ENCODE measurements around the gene SORCS2. TPM values are rescaled to one million over a fixed set of nuclear protein-coding genes. Genes with fewer than 3 reads are reported as not detected.

Gene SORCS2
- polyA plus RNA-seq, 1 donor (not counting 4 experiments of a cell fraction or from before 2014, with no cell fraction given) = 0.09 TPM

DNA sequence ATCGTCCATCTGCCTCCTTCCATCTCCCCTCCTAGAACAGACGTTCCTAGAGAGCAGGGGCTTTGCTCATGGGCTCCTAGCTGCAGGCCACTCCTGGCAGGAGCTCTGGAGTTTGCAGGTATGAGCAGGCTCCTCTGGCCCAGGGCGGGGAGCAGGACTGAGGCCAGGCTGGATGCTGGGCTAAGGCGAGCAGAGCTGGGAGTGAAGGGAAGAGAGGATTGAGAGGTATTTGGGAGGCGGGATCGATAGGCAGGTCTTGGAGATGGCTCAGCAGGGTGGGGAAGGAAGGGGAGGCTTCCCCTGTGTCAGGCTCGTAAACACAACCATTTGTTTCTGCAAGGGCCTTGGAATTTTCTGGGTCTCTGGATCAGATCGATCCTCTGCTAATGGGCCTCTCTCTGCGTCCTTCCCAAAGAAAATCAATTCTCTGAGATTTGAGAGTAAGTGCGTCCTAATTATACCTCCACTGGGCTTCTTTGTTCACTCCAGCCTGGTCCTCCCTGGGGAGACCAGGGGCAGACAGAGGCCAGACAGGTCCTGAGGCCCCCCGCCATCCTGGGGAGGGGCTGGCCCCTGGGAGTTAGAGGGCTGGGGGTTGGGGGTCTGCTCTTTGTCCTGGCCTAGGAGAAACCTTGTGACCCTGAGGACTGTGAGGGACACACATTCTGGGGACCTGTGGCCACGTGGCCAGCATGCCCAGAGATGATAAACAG lies 337.2 kb downstream of the SORCS2 start:
- H3K9me1 ChIP-seq (ENCODE audit: control insufficient read depth, extremely low read depth, insufficient read depth, low read length) = no peaks in the 10 kb centered on the region
- no peak for DNase-seq (ENCODE audit: low read depth, low spot score)
- H3K9me3 ChIP-seq (ENCODE audit: control insufficient read depth, low read depth, low read length) = no peaks in the 10 kb centered on the region
- no peaks in the 10 kb centered on the region for H4K20me1 ChIP-seq (ENCODE audit: control insufficient read depth, extremely low read depth, insufficient read depth, low read length)
- H2AFZ ChIP-seq (ENCODE audit: control insufficient read depth, low read length) = no peak overlapping the region
- H3K27ac ChIP-seq (ENCODE audit: control insufficient read depth, insufficient read depth, low read length) = no peak overlapping the region
- no peak overlapping the region for H3K4me2 ChIP-seq (ENCODE audit: control insufficient read depth, extremely low read depth, insufficient read depth, low read depth, low read length)
- TF ChIP-seq EZH2 (IDR thresholded peaks at IDR 0.05; ENCODE audit: low read length) = no peak
- TF ChIP-seq, protein P1, sequence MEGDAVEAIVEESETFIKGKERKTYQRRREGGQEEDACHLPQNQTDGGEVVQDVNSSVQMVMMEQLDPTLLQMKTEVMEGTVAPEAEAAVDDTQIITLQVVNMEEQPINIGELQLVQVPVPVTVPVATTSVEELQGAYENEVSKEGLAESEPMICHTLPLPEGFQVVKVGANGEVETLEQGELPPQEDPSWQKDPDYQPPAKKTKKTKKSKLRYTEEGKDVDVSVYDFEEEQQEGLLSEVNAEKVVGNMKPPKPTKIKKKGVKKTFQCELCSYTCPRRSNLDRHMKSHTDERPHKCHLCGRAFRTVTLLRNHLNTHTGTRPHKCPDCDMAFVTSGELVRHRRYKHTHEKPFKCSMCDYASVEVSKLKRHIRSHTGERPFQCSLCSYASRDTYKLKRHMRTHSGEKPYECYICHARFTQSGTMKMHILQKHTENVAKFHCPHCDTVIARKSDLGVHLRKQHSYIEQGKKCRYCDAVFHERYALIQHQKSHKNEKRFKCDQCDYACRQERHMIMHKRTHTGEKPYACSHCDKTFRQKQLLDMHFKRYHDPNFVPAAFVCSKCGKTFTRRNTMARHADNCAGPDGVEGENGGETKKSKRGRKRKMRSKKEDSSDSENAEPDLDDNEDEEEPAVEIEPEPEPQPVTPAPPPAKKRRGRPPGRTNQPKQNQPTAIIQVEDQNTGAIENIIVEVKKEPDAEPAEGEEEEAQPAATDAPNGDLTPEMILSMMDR (optimal IDR thresholded peaks at IDR 0.05 in 1 of 3, IDR thresholded peaks at IDR 0.05 in 1 of 3, conservative IDR thresholded peaks at IDR 0.05 in 1 of 3; ENCODE audit: extremely low read depth in 1 of 3, insufficient read depth in 2 of 3, low read length in 3 of 3) = no peak
- no peak overlapping the region for H3K9ac ChIP-seq (ENCODE audit: control insufficient read depth, extremely low read depth, insufficient read depth, low read length)
- dilution Hi-C loops (cut with MboI; ENCODE audit: extremely low pct_ligation_motif_present, low sequenced_read_pairs) = no loop called here
- H3K36me3 ChIP-seq (ENCODE audit: control insufficient read depth in 2 of 2, extremely low read depth in 1 of 2, insufficient read depth in 2 of 2, low read length in 2 of 2) = no peaks in the 10 kb centered on the region
- FAIRE-seq = no peak
- no peaks in the 10 kb centered on the region for H3K79me2 ChIP-seq (ENCODE audit: control insufficient read depth, insufficient read depth, low read length)
- no peak overlapping the region for H3K4me3 ChIP-seq (ENCODE audit: control insufficient read depth in 2 of 3, extremely low read depth in 1 of 3, insufficient read depth in 2 of 3, low read depth in 1 of 3, low read length in 3 of 3)
- H3K27me3 ChIP-seq (ENCODE audit: control insufficient read depth, extremely low read depth, insufficient read depth, low read length) = peaks cover 11% of the 10 kb centered on the region
- no peaks in the 10 kb centered on the region for H3K4me1 ChIP-seq (ENCODE audit: control insufficient read depth, extremely low read depth, insufficient read depth, low read length)

- H3K4me1 ChIP-seq (ENCODE audit: control insufficient read depth, extremely low read depth, insufficient read depth, low read length) = no peaks in the 10 kb centered on the region
- DNase-seq (ENCODE audit: low read depth, low spot score) (no peak), FAIRE-seq (no peak)
- peaks cover 11% of the 10 kb centered on the region for H3K27me3 ChIP-seq (ENCODE audit: control insufficient read depth, extremely low read depth, insufficient read depth, low read length)
- no peak overlapping the region for H2AFZ ChIP-seq (ENCODE audit: control insufficient read depth, low read length)
- TF ChIP-seq, protein P1 (optimal IDR thresholded peaks at IDR 0.05 in 1 of 3, IDR thresholded peaks at IDR 0.05 in 1 of 3, conservative IDR thresholded peaks at IDR 0.05 in 1 of 3; ENCODE audit: extremely low read depth in 1 of 3, insufficient read depth in 2 of 3, low read length in 3 of 3) = no peak
- no peak for TF ChIP-seq EZH2 (IDR thresholded peaks at IDR 0.05; ENCODE audit: low read length)
- no peaks in the 10 kb centered on the region for H3K9me1 ChIP-seq (ENCODE audit: control insufficient read depth, extremely low read depth, insufficient read depth, low read length)
- dilution Hi-C loops (cut with MboI; ENCODE audit: extremely low pct_ligation_motif_present, low sequenced_read_pairs) = no loop called here
- no peaks in the 10 kb centered on the region for H4K20me1 ChIP-seq (ENCODE audit: control insufficient read depth, extremely low read depth, insufficient read depth, low read length)
- H3K9me3 ChIP-seq (ENCODE audit: control insufficient read depth, low read depth, low read length) = no peaks in the 10 kb centered on the region
- no peak overlapping the region for H3K4me3 ChIP-seq (ENCODE audit: control insufficient read depth in 2 of 3, extremely low read depth in 1 of 3, insufficient read depth in 2 of 3, low read depth in 1 of 3, low read length in 3 of 3)
- no peaks in the 10 kb centered on the region for H3K79me2 ChIP-seq (ENCODE audit: control insufficient read depth, insufficient read depth, low read length)
- no peak overlapping the region for H3K27ac ChIP-seq (ENCODE audit: control insufficient read depth, insufficient read depth, low read length)
- H3K4me2 ChIP-seq (ENCODE audit: control insufficient read depth, extremely low read depth, insufficient read depth, low read depth, low read length) = no peak overlapping the region
- H3K36me3 ChIP-seq (ENCODE audit: control insufficient read depth in 2 of 2, extremely low read depth in 1 of 2, insufficient read depth in 2 of 2, low read length in 2 of 2) = no peaks in the 10 kb centered on the region
- H3K9ac ChIP-seq (ENCODE audit: control insufficient read depth, extremely low read depth, insufficient read depth, low read length) = no peak overlapping the region
Observed at GRCh38 chr4:7530082-7530481, 337.7 kb downstream of the SORCS2 start.

Data from keratinocyte (primary cell).